K562 (cell line): Measurements from ENCODE around the gene AP3S1. TPM values are rescaled to one million over a fixed set of nuclear protein-coding genes. Genes with fewer than 3 reads are reported as not detected.
A peak's percentile ranks its signal among the peaks of the same experiment; 100 is the strongest.

Source experiments
- ATAC-seq: fragments of 200-7000 bp; cut with Tn5 transposase; 3 replicates; pipeline ENCODE4 v1.9.1; 2020; ENCODE audit warnings: moderate library complexity
- BruUV-seq: library from RNA; stranded (reverse); fragments of 400-500 nt; replicated peaks from 2 replicates; lab custom pipeline; 2021; lab: Mats Ljungman, UMichigan
- CTCF ChIA-PET: fragments of 300-600 bp; formaldehyde crosslinking; extraction: SDS; loops from one replicate; lab custom pipeline; 2021; ENCODE audit warnings: low intra/inter-chr PET ratio; lab: Yijun Ruan, JAX
- POLR2A ChIA-PET: fragments of 300-600, 350-650 bp; sonication (Branson Sonifier 250); formaldehyde crosslinking; extraction: SDS; loops from one replicate; lab custom pipeline; 2021; ENCODE audit warnings: antibody characterized with exemption, inconsistent platforms; lab: Yijun Ruan, JAX
- DNase-seq, 4 experiments: peaks; one replicate each; pipeline versions ENCODE4 v3.0.0 to v3.0.0-alpha.2; 2011 to 2018; ENCODE audit warnings: low spot score in 3 of 4, mixed read lengths in 3 of 4; ENCODE audit errors: extremely low read depth in 1 of 4
- FAIRE-seq: peaks from 2 replicates; lab custom pipeline; 2011; peaks lifted over from hg19 to GRCh38; lab: Jason Lieb, UNC
- H2AFZ ChIP-seq: 2 replicates; pipeline ENCODE4 v1.6.0; 2011; ENCODE audit warnings: low read depth, low read length, control low read depth, inconsistent platforms
- H3K27ac ChIP-seq: fragments of 200-600 bp; 3 replicates; pipeline ENCODE4 v1.8.0; 2011; ENCODE audit warnings: low read depth, mild to moderate bottlenecking, control low read depth, inconsistent platforms, low read length, moderate library complexity, mixed read lengths; ENCODE audit errors: extremely low read depth
- H3K27me3 ChIP-seq, 2 experiments: fragments of 300-600 bp in 1 of 2; 2 replicates in 1 of 2; 3 replicates in 1 of 2; pipeline versions ENCODE4 v1.6.0 to v1.8.0; 2011; ENCODE audit warnings: inconsistent platforms in 2 of 2, low read length in 2 of 2, mild to moderate bottlenecking in 1 of 2, mixed read lengths in 1 of 2, moderate library complexity in 1 of 2; ENCODE audit not compliant: control insufficient read depth in 2 of 2, insufficient read depth in 2 of 2
- H3K36me3 ChIP-seq: fragments of 300-600 bp; 3 replicates; pipeline ENCODE4 v1.8.0; 2011; ENCODE audit warnings: mild to moderate bottlenecking, low read length, inconsistent platforms; ENCODE audit not compliant: control insufficient read depth, insufficient read depth
- H3K4me1 ChIP-seq, 2 experiments: fragments of 200-600 bp in 1 of 2; replicated peaks in 1 of 2; 2 replicates in 1 of 2; 3 replicates in 1 of 2; pipeline versions ENCODE4 v1.5.1 to v1.8.0; 2011; ENCODE audit warnings: inconsistent platforms in 2 of 2, low read length in 2 of 2, mild to moderate bottlenecking in 1 of 2, mixed read lengths in 1 of 2, moderate library complexity in 1 of 2; ENCODE audit not compliant: control insufficient read depth in 2 of 2, insufficient read depth in 2 of 2
- H3K4me2 ChIP-seq: 2 replicates; pipeline ENCODE4 v1.6.1; 2011; ENCODE audit warnings: low read length, control low read depth, inconsistent platforms, mixed read lengths; ENCODE audit not compliant: insufficient read depth
- H3K4me3 ChIP-seq: fragments of 200-600 bp; sonication (generic), shearing (Covaris generic); 2 replicates; pipeline ENCODE4 v1.5.1; 2016; ENCODE audit warnings: control low read depth, inconsistent platforms
- H3K79me2 ChIP-seq: fragments of 200-600 bp; 3 replicates; pipeline ENCODE4 v1.8.0; 2011; ENCODE audit warnings: low read length, inconsistent platforms; ENCODE audit not compliant: control insufficient read depth, insufficient read depth
- H3K9ac ChIP-seq, 2 experiments: 2 replicates each; pipeline versions ENCODE4 v1.6.0 to v1.6.1; 2011; ENCODE audit warnings: low read depth in 2 of 2, low read length in 2 of 2, control low read depth in 1 of 2, inconsistent platforms in 1 of 2, mild to moderate bottlenecking in 1 of 2, mixed read lengths in 1 of 2; ENCODE audit not compliant: insufficient read depth in 1 of 2
- H3K9me1 ChIP-seq: one replicate; pipeline ENCODE4 v1.6.0; 2011; ENCODE audit warnings: inconsistent platforms, mild to moderate bottlenecking, low read length, moderate library complexity; ENCODE audit not compliant: control insufficient read depth, insufficient read depth
- H3K9me3 ChIP-seq: replicated peaks from 2 replicates; pipeline ENCODE4 v1.5.1; 2011; ENCODE audit warnings: low read depth, low read length, inconsistent platforms; ENCODE audit not compliant: control insufficient read depth, insufficient read depth
- H4K20me1 ChIP-seq: replicated peaks from 2 replicates; pipeline ENCODE4 v1.6.1; 2011; ENCODE audit warnings: low read length, inconsistent platforms, mixed read lengths; ENCODE audit not compliant: control insufficient read depth, insufficient read depth
- CCAR2 ChIP-seq: fragments of 200-400 bp; formaldehyde crosslinking; IDR thresholded peaks from 2 replicates; pipeline ENCODE4 v1.6.1; 2017; ENCODE audit warnings: mild to moderate bottlenecking, low read depth, low read length
- FOS ChIP-seq: IDR thresholded peaks from 3 replicates; pipeline ENCODE4 v1.6.1; 2011; ENCODE audit not compliant: insufficient read length; ENCODE audit errors: extremely low read depth
- KDM4B ChIP-seq, 2 experiments: fragments of 450-650 bp in 1 of 2; sonication (generic) in 1 of 2; IDR thresholded peaks; 2 replicates each; pipeline ENCODE4 v1.6.1; 2016 to 2017; ENCODE audit warnings: borderline replicate concordance in 2 of 2, antibody characterized with exemption in 1 of 2, low read depth in 1 of 2, mild to moderate bottlenecking in 1 of 2
- RFX7 ChIP-seq: fragments of 250-450 bp; sonication (Bioruptor Pico); IDR thresholded peaks from 2 replicates; pipeline ENCODE4 v1.5.1; 2021; ENCODE audit warnings: mild to moderate bottlenecking
- TRIM28 ChIP-seq: fragments of 450-650 bp; IDR thresholded peaks from 2 replicates; pipeline ENCODE4 v1.6.1; 2017
- XRCC5 ChIP-seq: fragments of 200-400 bp; formaldehyde crosslinking; IDR thresholded peaks from 2 replicates; pipeline ENCODE4 v1.6.1; 2017; ENCODE audit warnings: low read depth, mild to moderate bottlenecking, low read length
- ZC3H8 ChIP-seq: fragments of 450-650 bp; IDR thresholded peaks from 2 replicates; pipeline ENCODE4 v1.6.1; 2017
- ZNF134 ChIP-seq: fragments of 250-450 bp; sonication (Bioruptor Pico); conservative IDR thresholded peaks from 2 replicates; pipeline ENCODE4 v1.4.0; 2020
- WGBS: fragments of 100-300 bp; shearing (Covaris generic); methylation state at CpG from one replicate; pipeline ENCODE4 v1.1.6; 2016; ENCODE audit warnings: low coverage, mixed read lengths; ENCODE audit not compliant: insufficient coverage; ENCODE audit errors: missing lambda C conversion rate; 5-methylcytosine and 5-hydroxymethylcytosine counted together
- in situ Hi-C: fragments of 300-500 bp; cut with MboI; formaldehyde crosslinking; loops from 4 replicates; pipeline ENCODE4 v1.15.0; 2018; ENCODE audit warnings: inconsistent platforms, mixed read lengths
- intact Hi-C: fragments of 100-400 bp; cut with micrococcal nuclease; formaldehyde crosslinking; loops from 2 replicates; pipeline ENCODE4 v1.14.2; 2022
- polyA plus RNA-seq, 8 experiments: library from polyadenylated mRNA; depleted of rRNA in 4 of 8; stranded (reverse) in 5 of 8; unstranded in 3 of 8; fragments of >200 nt; fragmentation: Nextera tagmentation in 2 of 8; fragmentation: Illumina TruSeq in 1 of 8; extraction: Ambion mirVana in 2 of 8; extraction: Trizol in 1 of 8; gene quantifications; 2 replicates each; pipeline versions ENCODE4 v1.2.1 to v1.2.3, GENCODE V29; 2011 to 2014; ENCODE audit warnings: inconsistent platforms in 1 of 8, missing spikeins in 1 of 8
- total RNA-seq, 7 experiments: library from RNA; depleted of rRNA in 6 of 7; stranded (reverse); fragments of >200 nt in 6 of 7; fragmentation: Illumina TruSeq in 2 of 7; extraction: Trizol in 2 of 7; gene quantifications; 2 replicates each; pipeline versions ENCODE4 v1.2.1 to v1.2.3, GENCODE V29; 2011 to 2021; ENCODE audit warnings: low replicate concordance in 1 of 7
- TF ChIP-seq, protein P1 (sequence below): fragments of 450-650 bp; formaldehyde crosslinking; IDR thresholded peaks from 2 replicates; pipeline ENCODE4 v1.4.0; 2020; ENCODE audit warnings: mild to moderate bottlenecking, mixed read lengths
- TF ChIP-seq, protein P2 (sequence below): sonication (generic); IDR thresholded peaks from 2 replicates; pipeline ENCODE4 v1.6.1; 2016

AP3S1 gene
- total and polyA plus RNA-seq, 9 of the 15 experiments (the other 6 are each of a cell fraction or from before 2014, with no cell fraction given), result 46.1 to 106 (median 67.3) TPM

DNA sequence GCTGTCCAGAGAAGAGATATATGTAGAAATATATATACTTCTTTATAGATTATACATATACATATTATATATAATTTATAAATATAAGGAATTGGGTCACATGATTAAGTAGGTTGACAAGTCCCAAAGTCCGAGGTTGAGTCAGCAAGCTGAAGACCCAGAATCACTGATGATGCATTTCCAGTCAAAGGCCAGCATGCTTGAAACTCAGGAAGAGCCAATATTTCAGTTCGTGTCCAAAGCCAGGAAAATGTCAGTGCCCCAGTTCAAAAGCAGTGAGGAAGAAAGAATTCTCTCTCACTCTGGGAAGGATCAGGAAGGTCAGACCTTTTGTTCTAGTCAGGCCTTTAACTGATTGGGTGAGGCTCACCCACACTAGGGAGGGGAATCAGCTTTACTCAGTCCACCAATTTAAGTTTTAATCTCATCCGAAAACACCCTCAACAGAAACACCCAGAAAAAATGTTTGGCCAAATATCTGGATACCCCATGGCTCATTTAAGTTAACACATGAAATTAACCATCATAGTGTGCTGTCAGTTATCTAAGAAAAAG is 78.5 kb downstream of the AP3S1 start:
- ChIA-PET CTCF (no interaction called here), POLR2A (interaction anchor here (0.9 to 1.1 kb wide), 2 partner anchors 16 to 77 kb away, joined by 3 read pairs; no protein-coding TSS in a partner anchor)
- no peaks in the 10 kb centered on the region for H4K20me1 ChIP-seq
- no peak for FAIRE-seq
- no peak overlapping the region for H2AFZ ChIP-seq
- no peaks in the 10 kb centered on the region for H3K4me1 ChIP-seq
- H3K79me2 ChIP-seq, result no peaks in the 10 kb centered on the region
- no peak for ATAC-seq
- in situ Hi-C loops, result no loop called here
- intact Hi-C loops, result no loop called here
- TF ChIP-seq XRCC5, result no peak
- TF ChIP-seq, protein P1, sequence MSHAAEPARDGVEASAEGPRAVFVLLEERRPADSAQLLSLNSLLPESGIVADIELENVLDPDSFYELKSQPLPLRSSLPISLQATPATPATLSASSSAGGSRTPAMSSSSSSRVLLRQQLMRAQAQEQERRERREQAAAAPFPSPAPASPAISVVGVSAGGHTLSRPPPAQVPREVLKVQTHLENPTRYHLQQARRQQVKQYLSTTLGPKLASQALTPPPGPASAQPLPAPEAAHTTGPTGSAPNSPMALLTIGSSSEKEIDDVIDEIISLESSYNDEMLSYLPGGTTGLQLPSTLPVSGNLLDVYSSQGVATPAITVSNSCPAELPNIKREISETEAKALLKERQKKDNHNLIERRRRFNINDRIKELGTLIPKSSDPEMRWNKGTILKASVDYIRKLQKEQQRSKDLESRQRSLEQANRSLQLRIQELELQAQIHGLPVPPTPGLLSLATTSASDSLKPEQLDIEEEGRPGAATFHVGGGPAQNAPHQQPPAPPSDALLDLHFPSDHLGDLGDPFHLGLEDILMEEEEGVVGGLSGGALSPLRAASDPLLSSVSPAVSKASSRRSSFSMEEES (CRISPR knock-in tag), result peak; percentile 29; the same call in 1 of the 2 replicates
- TF ChIP-seq TRIM28, result no peak
- no peak for TF ChIP-seq KDM4B (IDR thresholded peaks at IDR 0.05; ENCODE audit: borderline replicate concordance in 2 of 2, low read depth in 1 of 2)
- TF ChIP-seq, protein P2, sequence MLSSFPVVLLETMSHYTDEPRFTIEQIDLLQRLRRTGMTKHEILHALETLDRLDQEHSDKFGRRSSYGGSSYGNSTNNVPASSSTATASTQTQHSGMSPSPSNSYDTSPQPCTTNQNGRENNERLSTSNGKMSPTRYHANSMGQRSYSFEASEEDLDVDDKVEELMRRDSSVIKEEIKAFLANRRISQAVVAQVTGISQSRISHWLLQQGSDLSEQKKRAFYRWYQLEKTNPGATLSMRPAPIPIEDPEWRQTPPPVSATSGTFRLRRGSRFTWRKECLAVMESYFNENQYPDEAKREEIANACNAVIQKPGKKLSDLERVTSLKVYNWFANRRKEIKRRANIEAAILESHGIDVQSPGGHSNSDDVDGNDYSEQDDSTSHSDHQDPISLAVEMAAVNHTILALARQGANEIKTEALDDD, result no peak
- TF ChIP-seq ZNF134 (CRISPR knock-in tag), result peak; percentile 85
- TF ChIP-seq RFX7, result no peak
- TF ChIP-seq FOS, result no peak
- TF ChIP-seq CCAR2, result no peak
- TF ChIP-seq ZC3H8, result no peak
- no peak overlapping the region for H3K4me3 ChIP-seq
- H3K36me3 ChIP-seq, result no peaks in the 10 kb centered on the region
- peaks cover 0 to 2% of the 10 kb centered on the region in 2 experiments; a peak in 2 of 5 replicates for H3K27me3 ChIP-seq
- no TSS peak for BruUV-seq
- no peaks in the 10 kb centered on the region for H3K9me3 ChIP-seq
- H3K9ac ChIP-seq, result no peak overlapping the region
- H3K4me2 ChIP-seq, result no peak overlapping the region
- no peaks in the 10 kb centered on the region for H3K9me1 ChIP-seq
- H3K27ac ChIP-seq, result no peak overlapping the region
- no peak for DNase-seq
- WGBS, result 10% methylated on average over 3 of the region's 3 CpGs
